GM23338 (cell line): ENCODE results near the gene RCBTB2. TPM values are rescaled to one million over a fixed set of nuclear protein-coding genes. Genes with fewer than 3 reads are reported as not detected.

ENCODE experiments used
- ATAC-seq: fragments of 200-7000 bp; cut with Tn5 transposase; 3 replicates; pipeline ENCODE4 v1.9.1; 2020
- DNase-seq: peaks from one replicate; pipeline ENCODE4 v3.0.0-alpha.2; 2015; ENCODE audit warnings: low spot score
- H2AFZ ChIP-seq: fragments of 200-600 bp; sonication (generic); 2 replicates; pipeline ENCODE4 v1.8.0; 2016; ENCODE audit warnings: antibody characterized with exemption, mild to moderate bottlenecking, moderate library complexity
- H3F3A ChIP-seq: fragments of 200-600 bp; sonication (generic); replicated peaks from 2 replicates; pipeline ENCODE4 v1.8.0; 2017; ENCODE audit warnings: antibody characterized with exemption, mixed run types, low read depth
- H3K27ac ChIP-seq: fragments of 200-600 bp; sonication (generic); 2 replicates; pipeline ENCODE4 v1.6.1; 2016; ENCODE audit warnings: low read depth
- H3K27me3 ChIP-seq: fragments of 200-600 bp; sonication (generic); 2 replicates; pipeline ENCODE4 v1.8.0; 2016; ENCODE audit warnings: mild to moderate bottlenecking, mixed run types, moderate library complexity; ENCODE audit not compliant: insufficient read depth
- H3K36me3 ChIP-seq: fragments of 200-600 bp; sonication (generic); 2 replicates; pipeline ENCODE4 v1.8.0; 2016; ENCODE audit warnings: mild to moderate bottlenecking; ENCODE audit not compliant: insufficient read depth
- H3K4me1 ChIP-seq: fragments of 200-600 bp; sonication (generic); 2 replicates; pipeline ENCODE4 v1.8.0; 2016; ENCODE audit warnings: mild to moderate bottlenecking, moderate library complexity; ENCODE audit not compliant: insufficient read depth
- H3K4me2 ChIP-seq: fragments of 200-600 bp; sonication (generic); 2 replicates; pipeline ENCODE4 v1.7.1; 2017; ENCODE audit warnings: mixed run types
- H3K4me3 ChIP-seq: fragments of 200-600 bp; sonication (generic); 2 replicates; pipeline ENCODE4 v1.6.1; 2016; ENCODE audit warnings: mixed run types
- H3K79me2 ChIP-seq: fragments of 200-600 bp; sonication (generic); replicated peaks from 2 replicates; pipeline ENCODE4 v1.8.0; 2017; ENCODE audit warnings: mild to moderate bottlenecking; ENCODE audit not compliant: insufficient read depth
- H3K9me2 ChIP-seq: fragments of 200-600 bp; sonication (generic); 2 replicates; pipeline ENCODE4 v1.8.0; 2017; ENCODE audit not compliant: insufficient read depth
- H4K20me1 ChIP-seq: fragments of 200-600 bp; sonication (generic); replicated peaks from 2 replicates; pipeline ENCODE4 v1.8.0; 2017; ENCODE audit warnings: mild to moderate bottlenecking; ENCODE audit not compliant: insufficient read depth
- H3K27ac Mint-ChIP-seq: 2 replicates; pipeline ENCODE4 v1.8.0; 2020; ENCODE audit warnings: inconsistent platforms, mild to moderate bottlenecking, moderate library complexity, mixed read lengths
- H3K27me3 Mint-ChIP-seq: 3 replicates; pipeline ENCODE4 v1.8.0; 2022; ENCODE audit warnings: low read depth, mild to moderate bottlenecking, moderate library complexity, mixed read lengths, inconsistent platforms; ENCODE audit not compliant: insufficient read depth, poor library complexity
- H3K36me3 Mint-ChIP-seq: 3 replicates; pipeline ENCODE4 v1.8.0; 2021; ENCODE audit warnings: low read depth, mild to moderate bottlenecking, inconsistent platforms, moderate library complexity, mixed read lengths
- H3K4me1 Mint-ChIP-seq: 3 replicates; pipeline ENCODE4 v1.8.0; 2020; ENCODE audit warnings: mild to moderate bottlenecking, inconsistent platforms, mixed read lengths
- H3K4me3 Mint-ChIP-seq: 3 replicates; pipeline ENCODE4 v1.8.0; 2021; ENCODE audit warnings: moderate library complexity, mild to moderate bottlenecking, inconsistent platforms, mixed read lengths
- H3K9me3 Mint-ChIP-seq: 3 replicates; pipeline ENCODE4 v1.8.0; 2020; ENCODE audit warnings: moderate library complexity, mild to moderate bottlenecking, inconsistent platforms, mixed read lengths
- CREB1 ChIP-seq: fragments of 250-450 bp; sonication (Bioruptor Pico); IDR thresholded peaks from 2 replicates; pipeline ENCODE4 v1.5.0; 2020; ENCODE audit warnings: low read depth, mild to moderate bottlenecking, moderate library complexity
- CTCF ChIP-seq, 2 experiments: fragments of 200-600 bp in 1 of 2; sonication (generic) in 1 of 2; conservative IDR thresholded peaks; 2 replicates each; pipeline versions ENCODE4 v1.5.1 to v1.6.1; 2016 to 2017; ENCODE audit warnings: antibody characterized with exemption in 2 of 2, low read depth in 2 of 2, mild to moderate bottlenecking in 2 of 2, moderate library complexity in 1 of 2
- ETS1 ChIP-seq: IDR thresholded peaks from 2 replicates; pipeline ENCODE4 v1.6.1; 2016; ENCODE audit warnings: antibody characterized with exemption
- EZH2 ChIP-seq: fragments of 200-600 bp; sonication (generic); IDR thresholded peaks from one replicate; pipeline ENCODE4 v1.8.0; 2017; ENCODE audit warnings: antibody characterized with exemption, mild to moderate bottlenecking, low read depth; ENCODE audit not compliant: unreplicated experiment
- EZH2phosphoT487 ChIP-seq: fragments of 200-600 bp; sonication (generic); IDR thresholded peaks from one replicate; pipeline ENCODE4 v1.8.1; 2018; ENCODE audit warnings: antibody characterized with exemption; ENCODE audit not compliant: unreplicated experiment
- JUNB ChIP-seq: IDR thresholded peaks from one replicate; pipeline ENCODE4 v1.6.1; 2016; ENCODE audit warnings: antibody characterized with exemption; ENCODE audit not compliant: unreplicated experiment
- NANOG ChIP-seq: IDR thresholded peaks from 2 replicates; pipeline ENCODE4 v1.6.1; 2016; ENCODE audit warnings: antibody characterized with exemption, borderline replicate concordance
- POLR2AphosphoS5 ChIP-seq: IDR thresholded peaks from 2 replicates; pipeline ENCODE4 v1.6.1; 2016; ENCODE audit warnings: antibody characterized with exemption, low read depth
- REST ChIP-seq: IDR thresholded peaks from one replicate; pipeline ENCODE4 v1.6.1; 2018; ENCODE audit warnings: antibody characterized with exemption; ENCODE audit not compliant: unreplicated experiment
- STAT1 ChIP-seq: IDR thresholded peaks from one replicate; pipeline ENCODE4 v1.6.1; 2016; ENCODE audit warnings: antibody characterized with exemption; ENCODE audit not compliant: unreplicated experiment
- ZNF114 ChIP-seq: fragments of 250-450 bp; sonication (Bioruptor Pico); IDR thresholded peaks from 2 replicates; pipeline ENCODE4 v1.5.0; 2020; ENCODE audit warnings: mild to moderate bottlenecking, moderate library complexity
- polyA plus RNA-seq: library from polyadenylated mRNA; unstranded; fragments of >200 nt; fragmentation: Nextera tagmentation; extraction: Ambion mirVana; gene quantifications from 2 replicates; pipeline ENCODE4 v1.2.1, GENCODE V29; 2016
- total RNA-seq: library from RNA; depleted of rRNA; stranded (reverse); fragments of >200 nt; shearing (Covaris generic); gene quantifications from 2 replicates; pipeline ENCODE4 v1.2.3, GENCODE V29; 2014

Gene RCBTB2
- total and polyA plus RNA-seq, 2 experiments from 2014 or later, result 8.1 to 20.8 TPM

- peak overlapping the region; percentile 87 for H2AFZ ChIP-seq
- H3K79me2 ChIP-seq, result no peaks in the 10 kb centered on the region
- Mint-ChIP-seq H3K36me3 (no peaks in the 10 kb centered on the region), H3K27me3 (peaks cover 2% of the 10 kb centered on the region), H3K9me3 (no peaks in the 10 kb centered on the region), H3K4me3 (no peak overlapping the region), H3K27ac (no peak overlapping the region), H3K4me1 (no peaks in the 10 kb centered on the region; the same call in 2 of the 3 replicates)
- no peak for DNase-seq
- no peak for ATAC-seq
- no peaks in the 10 kb centered on the region for H3K36me3 ChIP-seq
- H3K9me2 ChIP-seq, result peaks cover 10% of the 10 kb centered on the region
- no peak for TF ChIP-seq ZNF114 (CRISPR knock-in tag)
- TF ChIP-seq JUNB, result no peak
- TF ChIP-seq CTCF (conservative IDR thresholded peaks at IDR 0.05; ENCODE audit: low read depth in 2 of 2), result no peak
- no peak for TF ChIP-seq POLR2AphosphoS5
- TF ChIP-seq NANOG, result no peak
- TF ChIP-seq EZH2phosphoT487, result no peak
- no peak for TF ChIP-seq STAT1
- TF ChIP-seq ETS1, result no peak
- no peak for TF ChIP-seq CREB1
- no peaks in the 10 kb centered on the region for H4K20me1 ChIP-seq
- H3K27me3 ChIP-seq, result no peaks in the 10 kb centered on the region
- no peaks in the 10 kb centered on the region for H3F3A ChIP-seq
- H3K4me1 ChIP-seq, result no peaks in the 10 kb centered on the region
- no peak overlapping the region for H3K27ac ChIP-seq
- no peak overlapping the region for H3K4me2 ChIP-seq
- H3K4me3 ChIP-seq, result no peak overlapping the region
Measured at GRCh38 chr13:48579165-48579918, 46.5 kb upstream of the RCBTB2 start.

GRCh38 chr13:48578516-48579164, 45.8 kb upstream of the RCBTB2 start:
- no peak overlapping the region for H3K4me3 ChIP-seq
- no peaks in the 10 kb centered on the region for H3K27me3 ChIP-seq
- no peak overlapping the region for H3K27ac ChIP-seq
- ATAC-seq (no peak), DNase-seq (no peak)
- no peaks in the 10 kb centered on the region for H3K4me1 ChIP-seq
- peak overlapping the region; percentile 87 for H2AFZ ChIP-seq
- no peak overlapping the region for H3K4me2 ChIP-seq
- no peaks in the 10 kb centered on the region; the same call in 2 of the 3 replicates for H3K4me1 Mint-ChIP-seq
- H4K20me1 ChIP-seq, result no peaks in the 10 kb centered on the region
- H3K9me3 Mint-ChIP-seq, result no peaks in the 10 kb centered on the region
- peaks cover 10% of the 10 kb centered on the region; the same call in 1 of the 2 replicates for H3K9me2 ChIP-seq
- no peak overlapping the region for H3K27ac Mint-ChIP-seq
- H3K79me2 ChIP-seq, result no peaks in the 10 kb centered on the region
- peaks cover 2% of the 10 kb centered on the region for H3K27me3 Mint-ChIP-seq
- no peaks in the 10 kb centered on the region for H3F3A ChIP-seq
- no peaks in the 10 kb centered on the region for H3K36me3 Mint-ChIP-seq
- H3K36me3 ChIP-seq, result no peaks in the 10 kb centered on the region
- no peak overlapping the region for H3K4me3 Mint-ChIP-seq
- no peak for TF ChIP-seq ZNF114 (CRISPR knock-in tag)
- no peak for TF ChIP-seq JUNB
- TF ChIP-seq EZH2, result no peak
- no peak for TF ChIP-seq REST
- no peak for TF ChIP-seq ETS1
